ENCODE results near the gene URB1.

DNA sequence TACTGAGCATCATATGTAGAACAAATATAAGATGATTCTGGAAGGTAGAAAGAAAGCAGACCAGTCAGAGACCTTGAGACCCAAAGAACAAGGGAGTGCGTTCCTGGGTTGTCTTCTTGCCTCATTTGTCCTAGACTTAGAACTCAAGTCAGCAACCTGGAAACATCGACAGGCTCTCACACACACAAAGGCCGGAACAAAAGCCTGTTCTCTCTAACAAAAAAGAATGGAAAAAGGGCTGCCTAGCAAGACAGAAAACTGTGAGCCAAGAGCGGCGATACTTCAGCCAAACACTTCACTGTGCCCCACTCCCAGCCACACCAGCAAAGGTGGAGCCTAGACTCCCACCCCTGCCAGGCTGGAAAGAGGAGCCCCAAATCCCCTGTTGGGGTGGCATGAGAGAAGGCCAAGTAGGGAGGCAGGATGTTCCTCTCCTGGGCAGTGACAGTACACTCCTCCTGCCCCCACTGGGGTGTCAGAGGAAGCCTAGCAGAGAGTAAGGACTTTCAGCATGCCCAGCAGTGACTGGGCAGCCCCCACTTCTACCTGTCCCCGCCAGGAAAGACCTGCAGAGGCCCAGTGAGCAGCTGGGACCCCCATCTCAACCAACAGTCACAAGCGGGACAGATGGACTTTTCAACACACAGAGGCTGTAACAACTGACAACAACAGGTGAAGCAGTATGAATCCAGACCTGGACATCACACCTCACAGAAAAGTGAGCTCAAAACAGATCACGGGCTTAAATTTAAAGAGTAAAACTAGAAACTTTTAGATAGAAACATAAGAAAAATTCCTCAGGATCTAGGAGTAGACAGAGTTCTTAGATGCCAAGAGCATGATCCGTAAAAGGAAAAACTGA lies 61.1 kb downstream of the URB1 start:
- no peak for TF ChIP-seq POLR2AphosphoS5 (IDR thresholded peaks at IDR 0.05; ENCODE audit: control insufficient read depth, insufficient read depth, low read depth, low read length)
- TF ChIP-seq, protein P1, sequence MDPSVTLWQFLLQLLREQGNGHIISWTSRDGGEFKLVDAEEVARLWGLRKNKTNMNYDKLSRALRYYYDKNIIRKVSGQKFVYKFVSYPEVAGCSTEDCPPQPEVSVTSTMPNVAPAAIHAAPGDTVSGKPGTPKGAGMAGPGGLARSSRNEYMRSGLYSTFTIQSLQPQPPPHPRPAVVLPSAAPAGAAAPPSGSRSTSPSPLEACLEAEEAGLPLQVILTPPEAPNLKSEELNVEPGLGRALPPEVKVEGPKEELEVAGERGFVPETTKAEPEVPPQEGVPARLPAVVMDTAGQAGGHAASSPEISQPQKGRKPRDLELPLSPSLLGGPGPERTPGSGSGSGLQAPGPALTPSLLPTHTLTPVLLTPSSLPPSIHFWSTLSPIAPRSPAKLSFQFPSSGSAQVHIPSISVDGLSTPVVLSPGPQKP (CRISPR knock-in tag; IDR thresholded peaks at IDR 0.05) = no peak
- TF ChIP-seq, protein P2, sequence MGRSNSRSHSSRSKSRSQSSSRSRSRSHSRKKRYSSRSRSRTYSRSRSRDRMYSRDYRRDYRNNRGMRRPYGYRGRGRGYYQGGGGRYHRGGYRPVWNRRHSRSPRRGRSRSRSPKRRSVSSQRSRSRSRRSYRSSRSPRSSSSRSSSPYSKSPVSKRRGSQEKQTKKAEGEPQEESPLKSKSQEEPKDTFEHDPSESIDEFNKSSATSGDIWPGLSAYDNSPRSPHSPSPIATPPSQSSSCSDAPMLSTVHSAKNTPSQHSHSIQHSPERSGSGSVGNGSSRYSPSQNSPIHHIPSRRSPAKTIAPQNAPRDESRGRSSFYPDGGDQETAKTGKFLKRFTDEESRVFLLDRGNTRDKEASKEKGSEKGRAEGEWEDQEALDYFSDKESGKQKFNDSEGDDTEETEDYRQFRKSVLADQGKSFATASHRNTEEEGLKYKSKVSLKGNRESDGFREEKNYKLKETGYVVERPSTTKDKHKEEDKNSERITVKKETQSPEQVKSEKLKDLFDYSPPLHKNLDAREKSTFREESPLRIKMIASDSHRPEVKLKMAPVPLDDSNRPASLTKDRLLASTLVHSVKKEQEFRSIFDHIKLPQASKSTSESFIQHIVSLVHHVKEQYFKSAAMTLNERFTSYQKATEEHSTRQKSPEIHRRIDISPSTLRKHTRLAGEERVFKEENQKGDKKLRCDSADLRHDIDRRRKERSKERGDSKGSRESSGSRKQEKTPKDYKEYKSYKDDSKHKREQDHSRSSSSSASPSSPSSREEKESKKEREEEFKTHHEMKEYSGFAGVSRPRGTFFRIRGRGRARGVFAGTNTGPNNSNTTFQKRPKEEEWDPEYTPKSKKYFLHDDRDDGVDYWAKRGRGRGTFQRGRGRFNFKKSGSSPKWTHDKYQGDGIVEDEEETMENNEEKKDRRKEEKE (IDR thresholded peaks at IDR 0.05; ENCODE audit: borderline replicate concordance in 1 of 2, control insufficient read depth in 1 of 2, low read depth in 2 of 2, low read length in 1 of 2) = no peak
- no peak for TF ChIP-seq BMI1 (IDR thresholded peaks at IDR 0.05; ENCODE audit: low read length)
- TF ChIP-seq ZNF707 (CRISPR knock-in tag; conservative IDR thresholded peaks at IDR 0.05) = no peak
- TF ChIP-seq TAF1 (IDR thresholded peaks at IDR 0.05; ENCODE audit: control insufficient read depth, extremely low read depth, insufficient read depth, low read length, severe bottlenecking) = no peak
- TF ChIP-seq, protein P3, sequence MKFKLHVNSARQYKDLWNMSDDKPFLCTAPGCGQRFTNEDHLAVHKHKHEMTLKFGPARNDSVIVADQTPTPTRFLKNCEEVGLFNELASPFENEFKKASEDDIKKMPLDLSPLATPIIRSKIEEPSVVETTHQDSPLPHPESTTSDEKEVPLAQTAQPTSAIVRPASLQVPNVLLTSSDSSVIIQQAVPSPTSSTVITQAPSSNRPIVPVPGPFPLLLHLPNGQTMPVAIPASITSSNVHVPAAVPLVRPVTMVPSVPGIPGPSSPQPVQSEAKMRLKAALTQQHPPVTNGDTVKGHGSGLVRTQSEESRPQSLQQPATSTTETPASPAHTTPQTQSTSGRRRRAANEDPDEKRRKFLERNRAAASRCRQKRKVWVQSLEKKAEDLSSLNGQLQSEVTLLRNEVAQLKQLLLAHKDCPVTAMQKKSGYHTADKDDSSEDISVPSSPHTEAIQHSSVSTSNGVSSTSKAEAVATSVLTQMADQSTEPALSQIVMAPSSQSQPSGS (CRISPR knock-in tag; IDR thresholded peaks at IDR 0.05) = no peak
- no peak for TF ChIP-seq ZNF184 (CRISPR knock-in tag; IDR thresholded peaks at IDR 0.05)
- no peak for TF ChIP-seq ZNF3 (CRISPR knock-in tag; IDR thresholded peaks at IDR 0.05)
